DMS114 treated with DMSO at 0.1 percent for 48 hours (cell line): Measurements from ENCODE around the gene TAF11.
"Not testable (repeated sequence)": the region's sequence is repeated elsewhere in the genome, so short reads cannot be mapped to it uniquely, and the experiment has no call there.

Experiments
- DNase-seq: peaks from one replicate; lab custom pipeline; 2025; ENCODE audit not compliant: unreplicated experiment; lab: John Stamatoyannopoulos, UW

TAF11 gene

GRCh38 chr6:34906826-34907225 is 19.0 kb upstream of the TAF11 start:
- DNase-seq: no peak

GRCh38 chr6:34904990-34905613 is 17.3 kb upstream of the TAF11 start:
- no peak for DNase-seq

DNA sequence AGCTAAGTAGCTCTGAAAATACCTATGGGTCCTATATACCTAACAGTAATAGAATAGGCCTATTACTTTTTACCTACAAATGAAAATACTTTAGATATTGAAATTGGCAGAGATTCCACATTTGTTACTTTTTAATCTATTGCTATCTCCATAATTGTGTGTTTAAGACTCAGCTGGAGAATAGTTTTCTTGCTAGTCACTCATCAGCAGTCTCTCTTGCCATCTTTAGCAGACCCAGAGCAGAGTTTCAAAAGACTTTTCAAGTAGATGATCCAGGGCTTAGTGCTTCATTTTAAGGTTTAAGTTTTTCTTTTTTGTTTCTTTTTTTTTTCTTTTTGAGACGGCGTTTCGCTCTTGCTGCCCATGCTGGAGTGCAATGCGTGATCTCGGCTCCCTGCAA is 14.1 kb upstream of the TAF11 start:
- no peak for DNase-seq

GRCh38 chr6:34900321-34901031 is 12.6 kb upstream of the TAF11 start:
- no peak for DNase-seq

GRCh38 chr6:34899748-34900147 is 11.9 kb upstream of the TAF11 start:
- DNase-seq: not testable (repeated sequence)

- DNase-seq: no peak
Measured at GRCh38 chr6:34897716-34898115, 9.9 kb upstream of the TAF11 start.

DNA sequence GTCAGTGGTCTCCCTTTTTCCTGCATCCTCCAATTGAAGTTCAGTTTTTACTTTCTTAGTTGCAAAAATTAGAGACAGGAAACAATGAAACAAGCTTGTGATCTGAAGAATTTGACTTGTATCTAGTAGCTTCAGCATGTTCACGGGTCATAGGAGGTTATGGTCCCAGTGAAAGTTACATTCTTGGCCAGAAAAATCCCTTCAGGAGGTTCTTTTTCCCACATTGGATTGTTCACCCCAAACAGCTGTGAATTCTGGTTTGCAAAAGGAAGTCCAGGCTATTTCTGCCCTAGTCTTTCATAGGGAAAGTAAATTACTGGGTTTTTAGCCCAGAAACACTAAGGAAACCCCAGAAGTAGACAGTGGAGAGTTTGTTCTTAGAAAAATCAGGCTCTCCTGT is 9.3 kb upstream of the TAF11 start:
- DNase-seq: no peak

- no peak for DNase-seq
Measured at GRCh38 chr6:34894693-34895092, 6.9 kb upstream of the TAF11 start.

DNA sequence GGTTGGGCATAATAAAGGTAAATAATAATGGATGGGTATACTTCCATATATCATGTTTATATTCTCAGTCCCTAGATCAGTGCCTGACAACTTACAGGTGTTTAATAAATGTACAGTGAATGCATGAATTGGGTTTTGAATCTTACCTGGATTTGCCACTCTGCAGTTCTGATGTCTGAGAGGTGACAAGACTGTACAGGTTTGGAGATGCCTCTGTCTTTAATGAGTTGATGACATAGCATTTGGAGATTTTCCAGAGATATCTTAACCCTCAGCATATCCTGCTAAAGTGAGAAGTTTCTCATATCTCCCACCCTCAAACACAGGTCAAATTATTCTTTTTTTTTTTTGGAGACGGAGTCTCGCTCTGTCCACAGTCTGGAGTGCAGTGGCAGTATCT is 3.5 kb upstream of the TAF11 start:
- DNase-seq: no peak

DNA sequence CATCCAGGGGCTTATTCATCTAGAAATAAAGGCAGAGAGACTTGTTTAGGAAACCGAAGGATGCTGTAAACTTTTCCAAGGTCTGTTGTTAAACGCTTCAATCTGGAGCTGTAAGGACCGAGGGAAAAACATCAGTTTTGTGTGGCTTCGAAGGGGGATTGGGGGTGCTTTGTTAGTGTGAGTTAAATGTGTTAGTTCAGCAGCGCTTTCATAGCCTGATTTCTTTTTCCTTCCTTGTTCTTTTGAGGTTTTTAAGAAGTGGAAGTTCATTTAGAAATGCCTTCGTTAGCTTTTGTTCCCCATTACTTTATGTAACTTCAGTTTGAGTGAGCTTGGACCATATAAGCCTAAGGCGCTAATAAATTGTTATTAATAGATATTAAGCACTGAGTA is 2.7 kb upstream of the TAF11 start:
- no peak for DNase-seq

DNA sequence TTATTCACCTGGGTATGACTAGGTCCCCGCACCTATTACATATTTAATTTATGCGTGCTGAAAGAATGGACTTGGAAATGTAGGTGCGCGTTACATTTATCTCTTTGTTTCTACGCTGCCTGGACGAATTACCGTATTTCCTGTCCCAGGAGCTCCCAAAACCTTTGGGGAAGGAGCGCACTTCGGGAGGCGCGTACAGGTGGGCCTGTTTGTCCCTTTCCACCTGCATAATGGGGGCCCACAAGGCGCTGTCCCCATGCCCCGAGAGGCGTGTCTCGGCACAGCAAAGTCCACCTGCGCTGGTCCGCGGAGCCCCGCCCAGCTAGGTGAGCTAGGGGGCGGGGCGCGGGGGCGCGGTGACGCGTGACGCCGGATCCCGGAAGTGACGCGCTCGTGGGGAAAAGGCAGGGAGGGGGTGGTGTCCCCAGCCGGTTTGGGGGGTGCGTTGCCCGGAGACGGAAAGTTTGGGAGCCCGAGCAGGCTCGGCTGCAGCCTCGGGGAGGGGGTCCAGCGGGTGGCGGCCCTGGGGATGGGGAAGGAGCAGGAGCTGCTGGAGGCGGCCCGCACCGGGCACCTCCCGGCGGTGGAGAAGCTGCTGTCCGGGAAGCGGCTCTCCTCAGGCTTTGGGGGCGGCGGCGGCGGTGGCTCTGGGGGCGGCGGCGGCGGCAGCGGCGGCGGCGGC is 1.2 kb upstream of the TAF11 start, which contains the start of gene ANKS1A:
Gene ANKS1A (plus strand): TSS at position 382 of the 682 bp plus-strand sequence. CDS start 148 bp downstream, at position 530.
- peak; percentile 36 for DNase-seq

- DNase-seq: peak; percentile 52
Measured at GRCh38 chr6:34888514-34888856, 643 bp upstream of the TAF11 start.

GRCh38 chr6:34885837-34886236 is 2.0 kb downstream of the TAF11 start:
- not testable (repeated sequence) for DNase-seq

DNA sequence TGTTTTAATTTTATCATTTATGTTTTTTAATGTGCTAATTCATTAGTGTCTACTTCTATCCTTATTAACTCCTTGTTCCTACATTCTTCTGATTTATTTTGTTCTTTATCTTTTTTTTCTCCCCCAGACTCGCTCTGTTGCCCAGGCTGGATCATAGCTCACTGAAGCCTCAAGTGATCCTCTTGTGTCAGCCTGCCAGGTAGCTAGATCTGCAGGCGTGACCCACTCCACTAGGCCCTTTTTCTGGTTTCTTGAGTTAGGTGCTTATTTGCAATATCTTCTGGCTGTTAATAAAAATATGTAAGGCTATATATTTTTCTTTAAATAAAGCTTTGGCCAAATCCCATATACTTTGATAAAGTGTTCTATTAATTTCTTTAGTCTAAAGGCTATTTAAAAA is 2.8 kb downstream of the TAF11 start:
- DNase-seq: no peak

DNA sequence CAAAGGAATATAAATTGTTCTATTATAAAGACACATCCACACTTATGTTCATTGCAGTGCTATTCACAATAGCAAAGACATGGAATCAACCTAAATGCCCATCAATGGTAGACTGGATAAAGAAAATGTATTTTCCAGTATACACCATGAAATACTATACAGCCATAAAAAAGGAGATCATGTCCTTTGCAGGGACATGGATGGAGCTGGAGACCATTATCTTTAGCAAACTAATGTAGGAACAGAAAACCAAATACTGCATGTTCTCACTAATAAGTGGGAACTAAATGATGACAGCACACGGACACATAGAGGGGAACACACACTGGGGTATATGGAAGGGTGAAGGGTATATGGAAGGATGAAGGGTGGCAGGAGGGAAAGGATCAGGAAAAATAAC is 3.8 kb downstream of the TAF11 start:
- DNase-seq: not testable (repeated sequence)

DNA sequence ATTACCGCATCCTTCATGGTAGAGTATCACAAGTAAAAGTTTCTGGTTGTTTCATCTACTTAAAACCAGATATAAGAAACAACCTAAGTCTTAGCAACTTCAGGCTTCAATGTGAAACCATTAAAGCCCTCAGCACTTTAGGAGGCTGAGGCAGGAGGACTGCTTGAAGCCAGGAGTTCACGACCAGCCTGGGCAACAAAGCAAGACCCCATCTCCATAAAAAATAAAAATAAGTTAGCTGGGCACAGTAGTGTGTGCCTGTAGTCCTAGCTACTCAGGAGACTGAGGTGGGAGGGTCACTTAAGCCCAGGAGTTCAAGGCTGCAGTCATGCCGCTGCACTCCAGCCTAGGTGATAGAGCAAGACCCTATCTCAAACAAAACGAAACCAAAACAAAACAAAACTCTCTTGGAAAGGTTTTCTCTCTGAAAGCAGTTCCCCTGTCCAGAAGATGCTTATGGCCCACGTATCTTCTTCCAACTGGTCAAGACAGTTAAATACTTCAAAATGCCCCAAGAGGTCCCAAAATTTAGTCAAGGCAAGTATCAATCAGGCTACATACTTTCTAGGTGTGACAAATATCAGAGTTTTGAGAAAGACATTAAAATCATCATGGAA is 9.9 kb downstream of the TAF11 start:
- no peak for DNase-seq

DNA sequence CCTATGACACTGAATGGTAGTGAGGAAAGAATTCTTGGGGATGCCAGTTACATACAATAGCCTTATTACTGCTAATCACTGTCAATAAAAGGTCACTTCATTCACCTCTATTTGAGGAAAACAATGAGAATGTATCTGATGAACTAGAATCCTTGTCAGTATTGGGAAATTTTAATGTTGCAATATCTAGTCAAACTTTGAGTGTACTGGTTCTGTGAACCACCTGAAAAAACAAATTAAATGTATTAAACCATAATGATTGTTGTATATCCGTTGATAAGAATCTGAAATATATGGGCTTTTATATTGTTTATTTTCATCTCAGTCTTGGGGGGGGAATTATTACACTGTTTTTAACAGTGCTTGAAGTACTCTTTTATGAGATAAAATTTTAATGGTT is 10.6 kb downstream of the TAF11 start:
- DNase-seq: no peak

GRCh38 chr6:34876472-34876871 is 11.4 kb downstream of the TAF11 start:
- DNase-seq: no peak

DNA sequence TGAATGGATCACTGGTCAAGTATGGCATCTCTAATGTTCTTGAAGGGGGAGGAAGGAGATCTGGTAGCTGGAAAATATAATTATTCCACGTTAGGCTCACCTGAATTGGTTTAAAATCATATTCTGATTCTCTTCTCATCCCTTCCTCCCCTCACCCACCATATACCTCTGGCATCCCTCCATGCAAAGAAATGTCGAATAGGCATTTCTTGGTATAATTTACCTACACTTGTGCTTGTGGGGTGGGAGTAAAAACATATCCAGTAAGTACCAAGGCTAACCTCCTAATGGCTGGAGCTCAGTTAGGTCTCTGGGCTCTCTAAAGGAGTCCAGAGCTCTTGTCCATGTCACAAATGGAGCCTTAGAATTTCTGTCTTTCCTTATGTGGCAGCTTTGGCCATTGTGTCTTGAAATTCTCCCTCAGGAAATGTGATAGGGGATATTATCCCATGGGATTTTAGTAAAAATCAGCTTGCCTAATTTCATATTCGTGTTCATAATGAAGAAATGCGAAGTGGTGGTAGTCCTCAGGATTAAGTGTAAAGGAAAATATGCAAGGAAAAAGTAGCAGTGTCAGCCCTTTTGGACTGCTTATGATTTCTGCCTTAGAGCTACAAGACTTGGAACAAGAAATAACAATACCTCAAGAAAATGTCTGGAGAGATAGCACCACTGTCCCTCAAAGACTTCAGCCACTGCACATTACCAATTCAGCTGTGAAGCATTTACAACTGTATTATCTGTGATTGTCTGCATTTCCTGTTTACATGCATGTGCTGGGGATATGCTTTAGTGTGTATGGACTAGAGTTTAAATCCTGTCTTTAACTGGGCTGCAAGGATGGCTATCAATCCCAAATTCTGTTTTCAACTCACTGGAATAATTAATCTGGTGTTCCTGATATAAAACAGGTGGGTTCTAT is 12.3 kb downstream of the TAF11 start:
- no peak for DNase-seq

DNA sequence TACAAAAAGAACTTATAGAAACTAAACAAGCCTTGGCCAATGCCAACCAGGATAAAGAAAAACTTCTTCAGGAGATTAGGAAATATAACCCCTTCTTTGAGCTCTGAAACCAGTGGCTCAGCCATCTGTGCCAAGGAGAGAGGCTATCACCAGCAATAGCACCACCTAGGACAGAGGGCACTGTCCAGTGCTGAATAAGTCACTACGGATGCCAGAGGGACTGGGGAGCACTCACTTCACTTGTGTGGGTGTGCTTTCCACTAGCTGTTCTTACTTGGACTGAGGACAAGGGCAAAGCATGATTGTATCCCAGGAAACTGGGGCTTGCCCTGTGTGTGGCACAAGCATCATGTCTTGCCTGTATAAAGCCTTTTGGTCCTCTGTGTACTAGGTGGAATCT is 15.5 kb downstream of the TAF11 start:
- no peak for DNase-seq

- no peak for DNase-seq
Measured at GRCh38 chr6:34871853-34872252, 16.0 kb downstream of the TAF11 start.
